Mesodermal cell (in vitro differentiated cells): Measurements from ENCODE around the gene CCDC71L.

ENCODE experiments used
- H3K27ac ChIP-seq: 2 replicates; pipeline ENCODE4 v1.7.0; 2013; ENCODE audit warnings: mild to moderate bottlenecking, low read depth, low read length, moderate library complexity; ENCODE audit not compliant: severe bottlenecking
- H3K36me3 ChIP-seq: 2 replicates; pipeline ENCODE4 v1.7.1; 2013; ENCODE audit warnings: mild to moderate bottlenecking, low read length, moderate library complexity; ENCODE audit not compliant: control insufficient read depth, insufficient read depth
- H3K4me1 ChIP-seq: one replicate; pipeline ENCODE4 v1.7.1; 2013; ENCODE audit warnings: mild to moderate bottlenecking, low read length; ENCODE audit not compliant: insufficient read depth, control insufficient read depth, poor library complexity, severe bottlenecking
- H3K4me3 ChIP-seq: 2 replicates; pipeline ENCODE4 v1.7.0; 2013; ENCODE audit warnings: low read length, control low read depth, mild to moderate bottlenecking; ENCODE audit not compliant: insufficient read depth, poor library complexity, severe bottlenecking; ENCODE audit errors: extremely low read depth
- H3K9me3 ChIP-seq: 2 replicates; pipeline ENCODE4 v1.7.1; 2013; ENCODE audit warnings: mild to moderate bottlenecking, low read length, moderate library complexity; ENCODE audit not compliant: control insufficient read depth
- WGBS, 2 experiments: methylation state at CpG; one replicate each; pipeline ENCODE4 v1.1.5; 2013; ENCODE audit warnings: missing lambda C conversion rate in 2 of 2; ENCODE audit not compliant: insufficient coverage in 2 of 2; 5-methylcytosine and 5-hydroxymethylcytosine counted together

The CCDC71L gene

DNA sequence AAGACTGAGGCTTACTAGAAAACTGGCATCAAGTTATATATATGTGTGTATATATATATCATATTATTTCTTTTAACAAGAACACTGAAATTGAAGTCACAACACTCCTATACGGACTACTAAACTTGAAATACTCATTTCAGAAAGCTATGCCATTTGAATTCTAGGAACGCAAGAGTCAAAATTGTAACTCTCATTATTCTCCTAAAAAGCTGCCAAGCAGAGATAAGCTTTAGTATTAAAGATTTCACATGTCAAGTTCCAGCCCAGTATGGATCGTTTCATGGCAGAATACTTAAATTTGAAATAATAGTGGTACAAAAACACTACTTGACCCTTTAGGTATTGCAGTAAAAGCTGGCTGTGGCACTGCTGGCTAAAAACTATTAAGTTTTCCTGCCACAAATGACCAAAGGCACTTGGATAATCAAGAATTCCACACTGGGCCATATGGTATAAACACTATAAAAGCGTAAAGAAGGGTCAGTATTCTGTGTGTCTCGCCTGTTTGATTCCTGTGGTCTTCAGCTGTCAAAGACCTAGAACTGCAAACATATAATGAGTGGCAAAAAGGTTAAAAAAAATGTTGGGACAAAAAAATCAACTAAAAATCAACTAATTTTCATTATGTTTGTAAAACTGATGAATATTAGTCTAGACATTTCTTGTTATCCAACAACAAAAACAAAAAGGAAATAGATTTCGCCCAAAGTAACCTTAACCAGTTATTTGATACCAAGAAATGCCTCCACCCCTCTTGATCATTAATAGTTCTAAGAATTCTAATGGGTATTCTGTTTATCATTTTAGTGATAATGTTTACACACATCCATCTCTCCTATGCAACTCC is 2.4 kb downstream of the CCDC71L start:
- H3K9me3 ChIP-seq: no peaks in the 10 kb centered on the region
- H3K36me3 ChIP-seq: peaks cover 5% of the 10 kb centered on the region
- H3K27ac ChIP-seq: no peak overlapping the region
- peak overlapping the region; percentile 74 for H3K4me3 ChIP-seq
- H3K4me1 ChIP-seq: no peaks in the 10 kb centered on the region
- WGBS, 2 experiments: 95% methylated on average over 4 of the region's 6 CpGs; no CpG with 5 or more reads in 1 of the 2 experiments

DNA sequence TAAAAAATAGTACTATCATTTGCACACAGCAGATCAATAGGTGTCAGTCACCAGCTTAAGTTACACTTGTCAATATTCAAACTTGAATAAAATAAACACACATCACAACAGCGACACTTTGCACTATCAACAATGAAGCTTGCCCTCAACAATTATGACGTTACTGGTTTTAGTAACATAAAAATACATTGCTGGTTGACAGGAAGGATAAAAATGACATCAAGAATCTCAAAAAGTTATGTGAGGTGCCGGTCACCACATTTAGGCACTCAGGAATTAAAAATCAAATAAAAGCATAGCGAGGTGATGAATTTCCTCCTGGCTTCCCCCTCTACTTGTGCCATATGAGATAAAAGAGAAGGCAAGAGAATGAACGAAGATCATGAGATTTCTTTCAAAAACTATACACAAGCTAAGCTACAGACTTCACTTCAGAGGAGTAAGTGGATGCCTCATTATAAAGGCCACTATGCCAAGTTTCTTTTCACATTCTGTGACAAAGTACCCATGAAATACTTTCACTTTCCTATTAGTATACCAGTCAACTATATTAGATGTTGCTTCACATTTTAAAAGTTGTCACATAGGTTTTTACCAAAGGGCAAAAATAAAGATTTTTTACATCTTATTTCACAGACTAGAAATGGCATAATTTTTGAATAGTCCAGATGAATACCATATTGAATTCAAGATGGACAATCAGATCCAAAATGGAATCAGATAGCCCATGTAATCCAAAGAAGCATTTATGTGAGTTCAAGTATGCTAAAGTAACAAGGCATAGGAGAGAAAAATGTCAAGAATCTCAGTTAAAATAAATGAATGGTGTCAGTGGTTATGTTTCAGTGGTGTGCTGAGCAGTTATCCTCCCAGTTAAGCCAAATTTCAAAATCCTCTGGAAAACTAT is 3.6 kb downstream of the CCDC71L start:
- Histone ChIP-seq H3K27ac (no peak overlapping the region), H3K4me3 (no peak overlapping the region), H3K36me3 (peaks cover 5% of the 10 kb centered on the region), H3K9me3 (no peaks in the 10 kb centered on the region), H3K4me1 (no peaks in the 10 kb centered on the region)
- WGBS, 2 experiments: 79 to 93% methylated on average over 2 to 3 of the region's 5 CpGs

DNA sequence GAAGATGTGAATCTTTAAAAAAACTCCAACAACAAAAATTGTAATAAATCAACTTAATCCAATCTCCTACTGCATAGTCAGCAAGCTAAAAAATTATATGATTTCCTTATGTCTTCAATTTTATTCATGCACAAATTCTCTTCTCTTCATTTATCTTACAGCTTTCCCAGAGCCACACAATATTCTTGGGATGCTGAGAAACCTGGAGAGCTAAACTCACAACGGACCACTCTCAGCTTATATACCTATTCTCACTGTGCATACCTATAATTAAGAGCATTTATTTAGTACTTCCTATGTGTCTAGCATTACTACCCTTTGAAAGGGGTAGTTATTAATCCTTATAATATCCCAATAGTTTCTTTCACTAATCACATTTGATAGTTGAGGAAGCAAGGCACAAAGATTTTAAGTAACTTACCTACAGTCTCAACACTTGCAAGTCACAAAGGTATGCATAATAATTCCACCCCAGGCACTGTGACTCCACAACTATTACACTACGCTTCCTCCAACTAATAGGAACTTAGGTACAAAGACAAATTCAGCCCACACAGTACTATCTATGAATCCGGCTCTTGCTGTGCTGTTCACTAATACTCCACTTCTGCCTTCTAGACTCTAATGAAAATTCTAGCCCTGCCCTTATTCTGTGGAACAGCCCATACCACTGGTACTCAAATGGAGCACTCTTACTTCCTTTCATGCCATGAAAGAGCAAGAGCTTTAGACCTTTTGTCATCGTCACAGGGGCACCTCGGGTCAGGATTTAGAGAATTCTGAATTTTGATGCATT is 5.1 kb downstream of the CCDC71L start:
- peaks cover 5% of the 10 kb centered on the region for H3K36me3 ChIP-seq
- no peaks in the 10 kb centered on the region for H3K9me3 ChIP-seq
- no peak overlapping the region for H3K4me3 ChIP-seq
- no peaks in the 10 kb centered on the region for H3K4me1 ChIP-seq
- no peak overlapping the region for H3K27ac ChIP-seq
- 94 to 97% methylated on average over 3 of the region's 5 CpGs for WGBS, 2 experiments

DNA sequence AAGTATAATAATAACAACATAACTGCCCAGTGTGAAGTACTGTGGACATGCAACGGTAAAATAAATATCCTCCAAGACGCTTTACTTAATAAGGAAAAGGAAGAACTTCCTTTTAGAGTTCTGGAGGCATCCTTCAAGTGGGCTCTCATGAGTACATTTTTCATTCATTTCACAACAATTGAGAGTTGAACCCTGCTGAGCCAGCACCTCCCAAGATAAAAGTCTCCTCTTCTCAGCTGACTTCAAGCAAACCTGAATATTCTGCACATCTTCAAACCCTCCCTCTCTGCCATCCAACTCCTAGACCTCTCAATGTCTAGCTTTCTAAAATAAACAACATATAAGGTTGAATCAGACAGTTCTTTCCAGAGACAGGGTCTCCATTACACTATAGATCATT is 7.5 kb downstream of the CCDC71L start:
- no peak overlapping the region for H3K27ac ChIP-seq
- no peak overlapping the region for H3K4me3 ChIP-seq
- 86 to 100% methylated on average over 1 of the region's 2 CpGs for WGBS, 2 experiments
- no peaks in the 10 kb centered on the region for H3K9me3 ChIP-seq
- H3K4me1 ChIP-seq: no peaks in the 10 kb centered on the region
- peaks cover 2% of the 10 kb centered on the region for H3K36me3 ChIP-seq

DNA sequence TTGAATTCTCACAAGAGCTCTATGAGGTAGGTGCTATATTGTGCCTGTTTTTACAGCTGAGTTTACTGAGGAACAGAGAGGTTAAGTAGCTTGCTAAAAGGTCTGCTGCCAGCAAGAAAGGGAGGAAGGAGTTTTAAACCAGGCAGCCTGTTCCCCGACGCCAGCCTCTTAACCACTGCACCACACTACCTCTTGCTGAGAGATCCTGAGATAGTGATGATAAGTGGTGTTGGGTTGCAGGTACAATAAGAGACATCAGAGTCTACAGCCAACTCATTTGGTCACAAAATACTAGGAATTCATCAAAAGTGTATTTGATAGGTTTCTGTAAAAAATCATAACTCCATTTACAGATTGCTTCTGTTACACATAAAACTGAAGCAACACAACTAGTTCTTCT is 8.0 kb downstream of the CCDC71L start:
- Histone ChIP-seq H3K4me1 (no peaks in the 10 kb centered on the region), H3K9me3 (no peaks in the 10 kb centered on the region), H3K4me3 (no peak overlapping the region), H3K36me3 (no peaks in the 10 kb centered on the region), H3K27ac (no peak overlapping the region)
- no CpG with 5 or more reads among the region's 2 CpGs for WGBS, 2 experiments

DNA sequence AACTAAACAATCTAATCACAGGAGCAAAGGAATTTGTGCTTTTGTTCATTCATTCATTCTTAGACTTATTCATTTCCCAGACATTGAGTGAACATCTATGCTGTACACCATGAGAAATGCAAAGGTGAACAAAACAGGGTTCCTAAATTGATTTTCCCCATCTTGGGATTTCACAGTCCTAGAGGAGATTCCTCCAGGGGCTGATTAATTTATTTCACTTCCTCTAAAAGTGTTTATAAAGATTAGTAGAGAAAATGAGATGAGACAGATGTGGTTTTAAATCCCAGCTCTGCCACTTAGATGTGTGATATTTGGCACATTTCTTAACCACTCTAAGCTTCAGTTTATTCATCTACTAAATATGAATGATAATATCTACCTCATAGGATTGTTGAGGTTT is 8.9 kb downstream of the CCDC71L start:
- no peaks in the 10 kb centered on the region for H3K36me3 ChIP-seq
- no peaks in the 10 kb centered on the region for H3K9me3 ChIP-seq
- H3K4me3 ChIP-seq: no peak overlapping the region
- no peak overlapping the region for H3K27ac ChIP-seq
- H3K4me1 ChIP-seq: no peaks in the 10 kb centered on the region

DNA sequence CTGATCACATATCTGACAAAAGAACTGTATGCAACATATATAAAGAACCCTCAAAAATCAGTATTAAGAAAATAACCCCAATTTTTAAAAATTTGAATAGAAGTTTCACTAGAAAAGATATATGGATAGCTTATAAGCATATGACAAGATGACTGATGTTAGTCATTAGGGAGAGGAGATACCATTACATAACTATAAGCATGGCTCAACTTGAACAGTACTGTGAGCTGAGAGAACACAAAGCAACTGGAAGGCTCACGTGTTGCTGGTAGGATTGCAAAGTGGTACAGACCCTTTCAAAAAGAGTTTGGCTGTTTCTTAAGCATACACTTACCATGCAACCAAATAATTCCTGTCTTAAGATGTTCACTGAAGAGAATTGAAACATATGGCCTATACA is 14.7 kb downstream of the CCDC71L start:
- Histone ChIP-seq H3K4me3 (no peak overlapping the region), H3K27ac (no peak overlapping the region), H3K36me3 (no peaks in the 10 kb centered on the region), H3K9me3 (no peaks in the 10 kb centered on the region), H3K4me1 (no peaks in the 10 kb centered on the region)
- 86 to 100% methylated on average over 1 of the region's 1 CpG for WGBS, 2 experiments

DNA sequence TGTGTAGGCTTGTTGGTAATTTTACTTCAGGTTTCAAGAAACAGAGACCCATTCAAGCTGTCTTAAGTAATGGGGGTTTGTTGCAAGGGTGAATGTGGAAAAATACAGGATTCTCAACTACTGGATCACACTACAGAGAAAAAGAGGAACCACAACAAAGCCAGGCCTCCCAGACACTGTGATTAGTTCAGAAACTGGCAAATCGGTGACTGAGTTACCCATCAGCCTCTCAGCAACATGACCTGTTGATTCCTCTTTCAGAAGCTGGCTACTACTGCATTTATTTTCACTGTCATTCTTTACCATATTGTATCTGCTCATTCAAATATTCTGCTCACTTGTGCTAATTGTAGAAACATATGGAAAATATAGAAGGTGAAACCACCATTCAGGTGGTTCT is 16.0 kb downstream of the CCDC71L start:
- Histone ChIP-seq H3K27ac (no peak overlapping the region), H3K4me1 (no peaks in the 10 kb centered on the region), H3K4me3 (no peak overlapping the region), H3K36me3 (no peaks in the 10 kb centered on the region), H3K9me3 (no peaks in the 10 kb centered on the region)
- WGBS, 2 experiments: 88 to 100% methylated on average over 1 of the region's 1 CpG

DNA sequence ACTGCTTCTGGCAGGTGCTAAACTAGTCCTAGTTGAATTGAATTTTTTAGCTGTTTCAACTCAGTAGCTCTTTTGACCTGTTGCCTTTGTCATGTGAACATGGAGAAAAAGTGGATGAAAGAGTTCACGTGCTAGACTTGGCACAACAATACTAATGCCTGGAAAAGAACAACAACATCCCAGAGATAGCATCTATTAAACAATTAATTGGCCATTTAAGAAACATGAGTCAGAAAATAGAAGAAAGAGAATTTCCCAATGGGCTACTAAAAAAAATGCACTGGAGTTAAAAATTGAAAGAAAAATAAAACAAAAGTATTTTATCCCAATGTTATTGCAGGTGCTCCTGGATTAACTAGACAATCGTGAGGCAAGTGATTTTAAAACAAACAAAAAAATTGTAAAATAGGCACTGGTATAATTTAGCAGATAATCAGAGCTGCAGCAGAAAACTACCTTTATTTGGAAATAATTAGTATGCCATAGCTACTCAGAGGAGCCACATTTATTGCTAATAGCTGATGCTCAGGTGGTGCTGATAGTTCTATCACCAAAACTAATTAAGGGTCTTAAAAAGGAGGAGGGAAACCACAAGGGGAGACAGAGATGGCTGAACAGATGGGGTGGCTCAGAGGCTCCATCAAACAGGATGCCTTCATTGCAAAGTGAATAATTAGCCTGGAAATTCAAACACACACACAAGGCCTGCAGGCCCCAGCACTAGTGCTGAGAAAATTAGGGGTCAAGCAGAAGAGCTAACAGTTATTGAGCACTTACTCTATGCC is 17.6 kb downstream of the CCDC71L start:
- WGBS, 2 experiments: no CpG with 5 or more reads among the region's 2 CpGs

DNA sequence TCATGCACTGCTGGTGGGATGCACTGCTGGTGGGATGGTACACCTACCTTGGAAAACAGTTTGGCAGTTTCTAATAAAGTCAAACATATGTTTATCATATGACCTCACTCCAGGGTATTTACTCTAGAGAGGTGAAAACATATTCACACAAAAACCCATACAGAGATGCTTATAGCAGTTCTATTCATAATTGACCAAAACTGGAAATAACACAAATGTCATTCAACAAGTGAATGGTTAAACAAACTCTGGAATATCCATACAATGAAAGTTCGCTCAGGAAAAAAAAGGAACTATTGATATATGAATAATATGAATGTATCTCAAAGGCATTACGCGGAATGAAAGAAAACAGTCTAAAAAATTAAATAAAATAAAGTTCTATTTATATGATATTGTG is 19.5 kb downstream of the CCDC71L start:
- Histone ChIP-seq H3K9me3 (peaks cover 3% of the 10 kb centered on the region), H3K4me1 (no peaks in the 10 kb centered on the region), H3K27ac (no peak overlapping the region), H3K36me3 (no peaks in the 10 kb centered on the region), H3K4me3 (no peak overlapping the region)
- no CpG with 5 or more reads among the region's 3 CpGs for WGBS, 2 experiments

More for the DNA sequence above, 17.6 kb downstream of the CCDC71L start:
- Histone ChIP-seq H3K36me3 (no peaks in the 10 kb centered on the region), H3K9me3 (peaks cover 2% of the 10 kb centered on the region), H3K4me1 (no peaks in the 10 kb centered on the region), H3K27ac (no peak overlapping the region), H3K4me3 (no peak overlapping the region)
